MV-4-11 (cell line): ENCODE data around the gene RNF121.
A peak's percentile ranks its signal among the peaks of the same experiment; 100 is the strongest.

Source experiments
- DNase-seq: peaks from one replicate; lab custom pipeline; 2025; lab: John Stamatoyannopoulos, UW

Gene RNF121

DNA sequence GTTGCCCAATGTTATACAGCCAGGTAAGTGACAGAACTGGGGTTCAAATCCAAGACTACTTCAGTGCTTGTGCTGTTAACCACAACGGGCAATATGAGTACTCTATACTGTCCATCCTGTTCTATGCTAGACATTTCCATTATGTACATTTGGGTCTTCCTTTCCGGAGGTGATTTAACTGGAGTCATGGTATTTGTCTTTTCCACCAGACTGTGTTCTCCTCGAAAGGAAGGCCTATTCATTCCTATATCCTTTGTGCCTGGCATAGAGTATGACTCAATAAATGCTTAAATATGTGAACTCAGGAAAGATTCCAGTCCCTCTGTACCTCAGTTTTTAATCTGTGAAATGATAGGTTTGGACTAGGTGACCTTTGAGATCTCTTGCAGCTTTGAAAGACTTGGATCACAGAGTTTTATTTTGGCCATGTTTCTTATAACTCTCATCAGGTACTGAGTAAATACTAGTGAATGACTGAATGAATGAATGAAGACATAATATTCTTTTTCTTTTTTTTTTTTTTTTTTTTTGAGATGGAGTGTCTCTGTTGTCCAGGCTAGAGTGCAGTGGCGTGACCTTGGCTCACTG, 6.6 kb downstream of the RNF121 start:
- no peak for DNase-seq

GRCh38 chr11:71936825-71937224, 8.0 kb downstream of the RNF121 start:
- DNase-seq = no peak

GRCh38 chr11:71937826-71938225, 9.0 kb downstream of the RNF121 start:
- no peak for DNase-seq

DNA sequence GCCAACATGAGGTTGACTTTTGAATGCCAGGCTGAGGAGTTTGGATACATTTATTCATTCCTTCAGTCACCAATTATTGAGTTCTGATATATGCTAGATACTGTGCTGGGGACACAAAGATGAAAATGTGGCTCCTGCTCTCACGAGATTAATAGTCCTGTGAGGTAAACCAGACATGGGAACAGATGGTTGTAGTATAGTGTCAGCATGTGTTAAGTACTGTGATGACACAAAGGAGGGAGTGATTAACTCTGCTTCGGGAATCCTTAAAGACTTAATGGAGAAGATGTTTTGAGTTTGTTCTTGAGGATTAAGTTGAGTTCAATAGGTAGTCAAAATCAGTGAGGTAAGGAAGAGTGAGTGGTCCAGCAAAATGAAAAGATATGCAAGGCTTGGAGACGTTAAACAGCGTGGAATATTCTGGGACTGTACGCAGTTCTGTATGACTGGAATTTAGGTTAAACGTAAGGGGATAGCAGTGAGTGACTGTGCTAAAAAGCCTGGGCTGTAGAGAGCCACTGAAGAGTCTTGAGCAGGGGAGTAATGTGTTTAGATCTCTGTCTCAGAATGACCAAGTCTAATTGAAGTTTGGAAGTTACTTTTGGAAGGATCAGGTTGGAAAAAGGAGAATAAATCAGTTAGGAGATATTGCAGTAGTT, 11.8 kb downstream of the RNF121 start:
- no peak for DNase-seq

GRCh38 chr11:71946144-71946571, 17.3 kb downstream of the RNF121 start:
- DNase-seq = no peak

- DNase-seq = no peak
Measured at GRCh38 chr11:71947498-71947897, 18.7 kb downstream of the RNF121 start.

DNA sequence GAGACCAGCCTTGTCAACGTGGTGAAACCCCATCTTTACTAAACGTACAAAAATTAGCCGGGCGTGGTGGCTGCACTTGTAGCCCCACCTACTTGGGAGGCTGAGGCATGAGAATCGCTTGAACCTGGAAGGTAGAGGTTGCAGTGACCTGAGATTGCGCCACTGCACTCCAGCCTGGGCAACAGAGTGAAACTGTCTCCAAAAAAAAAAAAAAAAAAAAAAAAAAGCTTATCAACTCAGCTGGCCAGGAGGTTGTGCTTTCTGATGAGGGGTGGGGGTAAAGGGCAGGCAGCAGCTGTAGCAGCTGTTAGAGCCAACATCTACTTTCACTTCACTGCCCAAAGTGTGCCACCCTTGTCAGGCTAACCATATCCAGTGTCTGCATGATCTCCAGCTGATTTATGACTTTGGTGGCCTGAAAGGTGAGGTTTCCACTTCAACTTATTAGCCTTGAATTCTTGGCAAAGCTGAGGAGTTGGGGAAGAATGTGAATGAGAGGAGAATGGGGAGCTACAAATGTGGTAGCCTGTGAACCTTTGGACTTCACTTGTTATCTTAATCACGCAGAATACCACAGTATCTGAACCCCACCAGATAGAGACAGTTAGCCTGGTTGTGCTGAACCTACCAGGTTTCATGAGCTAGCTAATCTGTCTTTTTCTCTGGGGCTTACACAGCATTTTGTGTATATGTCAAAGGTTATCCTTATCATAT, 19.6 kb downstream of the RNF121 start:
- peak; percentile 29 for DNase-seq

- DNase-seq = no peak
Measured at GRCh38 chr11:71949034-71949433, 20.2 kb downstream of the RNF121 start.

- no peak for DNase-seq
Measured at GRCh38 chr11:71951741-71952310, 23.0 kb downstream of the RNF121 start.

DNA sequence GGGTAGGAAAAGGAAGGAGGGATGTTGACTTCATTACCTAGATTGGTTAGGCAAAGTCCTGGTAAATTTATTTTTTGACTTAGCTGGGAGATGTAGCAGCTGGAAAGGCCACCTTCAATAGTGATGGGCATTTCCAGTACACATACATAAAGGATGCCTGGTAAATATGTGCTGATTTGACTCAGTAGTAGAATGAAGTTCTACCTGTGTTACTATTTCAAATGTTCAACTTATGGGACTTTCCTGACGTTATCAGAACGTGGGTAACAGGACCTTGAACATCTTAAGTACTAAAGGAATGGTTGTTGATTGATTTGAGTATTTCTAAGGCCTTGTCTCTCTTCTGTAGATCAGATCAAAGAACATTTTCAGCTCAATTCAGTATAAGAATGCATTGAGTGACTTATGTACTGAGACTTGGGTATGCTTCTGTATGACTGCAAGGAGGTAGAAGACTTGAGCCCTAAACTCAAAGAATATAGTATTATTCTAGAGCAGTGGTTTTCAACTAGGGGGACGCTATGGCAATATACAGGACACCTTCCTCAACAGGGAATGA, 27.1 kb downstream of the RNF121 start:
- DNase-seq = no peak

DNA sequence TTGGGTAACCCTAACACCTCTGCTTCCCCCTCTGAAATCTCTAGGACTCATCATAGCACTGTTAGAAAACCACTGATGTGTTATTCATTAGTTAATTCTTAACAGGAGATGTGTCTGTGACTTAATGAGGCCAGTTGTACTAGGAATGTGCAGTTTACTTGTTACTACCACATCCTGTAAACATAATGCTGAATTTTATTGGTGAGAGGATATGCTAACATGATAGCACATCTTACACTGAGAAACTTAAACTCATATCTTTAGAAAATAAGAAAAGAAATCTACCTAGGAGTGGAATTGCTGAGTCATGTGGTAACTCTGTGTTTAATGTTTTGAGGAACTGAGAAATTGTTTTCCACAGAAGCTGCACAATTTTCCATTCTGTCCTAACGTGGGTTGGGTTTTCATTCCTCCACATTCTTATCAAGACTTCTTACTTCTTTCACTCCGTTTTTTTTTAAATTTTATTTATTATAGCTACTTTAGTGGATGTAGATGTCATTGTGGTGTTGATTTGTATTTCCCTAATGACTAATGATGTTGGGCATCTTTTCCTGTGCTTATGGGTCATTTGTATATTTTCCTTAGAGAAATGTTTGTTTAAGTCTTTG, 33.7 kb downstream of the RNF121 start:
- peak; percentile 87 for DNase-seq

DNA sequence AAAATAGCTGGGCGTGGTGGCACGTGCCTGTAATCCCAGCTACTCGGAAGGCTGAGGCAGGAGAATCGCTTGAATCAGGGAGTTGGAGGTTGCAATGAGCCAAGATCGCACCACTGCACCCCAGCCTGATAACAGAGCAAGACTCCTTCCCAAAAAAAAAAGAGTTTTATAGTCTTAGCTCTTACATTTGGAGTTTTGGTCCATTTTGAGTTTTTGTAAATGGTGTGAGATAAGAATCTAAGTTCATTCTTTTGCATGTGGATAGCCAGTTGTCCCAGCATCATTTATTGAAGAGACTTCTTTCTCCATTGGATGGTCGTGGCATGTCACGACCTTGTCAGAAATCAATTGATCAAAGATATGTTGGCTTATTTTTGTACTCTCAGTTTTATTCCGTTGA, 34.6 kb downstream of the RNF121 start:
- no peak for DNase-seq

DNA sequence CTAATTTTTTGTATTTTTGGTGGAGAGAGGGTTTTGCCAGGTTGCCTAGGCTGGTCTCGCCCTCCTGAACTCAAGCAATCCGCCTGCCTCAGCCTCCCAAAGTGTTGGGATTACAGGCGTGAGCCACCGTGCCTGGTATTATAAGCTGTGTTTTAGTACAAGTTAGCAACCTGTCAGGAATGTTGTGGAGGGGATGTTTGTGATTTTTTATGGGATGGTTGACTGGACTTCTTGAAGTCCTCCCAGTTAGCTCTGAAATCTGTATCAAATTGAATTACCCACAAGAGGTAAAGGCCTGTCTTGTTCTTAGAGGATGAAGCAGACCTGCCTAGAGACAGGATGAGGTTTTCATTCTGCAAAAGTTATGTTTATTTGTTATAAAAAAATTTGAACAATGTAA, 35.8 kb downstream of the RNF121 start:
- DNase-seq = no peak

DNA sequence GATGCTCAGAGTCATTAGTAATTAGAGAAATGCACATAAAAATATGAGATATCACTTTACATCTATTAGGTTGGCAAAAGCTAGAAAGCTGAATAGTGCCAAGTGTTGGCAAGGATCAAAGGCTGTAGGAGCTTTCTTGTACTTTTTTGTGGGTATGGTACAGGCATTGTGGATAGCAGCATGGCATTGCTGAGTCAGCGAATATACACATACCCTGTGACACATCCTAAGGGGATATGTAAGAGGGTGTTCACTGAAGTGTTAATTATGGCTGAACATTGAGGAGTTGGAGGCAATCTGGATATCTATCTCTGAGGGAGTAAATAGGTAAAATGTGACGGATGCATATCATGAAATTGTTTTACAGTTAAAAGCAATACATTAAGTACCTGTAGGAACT, 42.8 kb downstream of the RNF121 start:
- DNase-seq = no peak

DNA sequence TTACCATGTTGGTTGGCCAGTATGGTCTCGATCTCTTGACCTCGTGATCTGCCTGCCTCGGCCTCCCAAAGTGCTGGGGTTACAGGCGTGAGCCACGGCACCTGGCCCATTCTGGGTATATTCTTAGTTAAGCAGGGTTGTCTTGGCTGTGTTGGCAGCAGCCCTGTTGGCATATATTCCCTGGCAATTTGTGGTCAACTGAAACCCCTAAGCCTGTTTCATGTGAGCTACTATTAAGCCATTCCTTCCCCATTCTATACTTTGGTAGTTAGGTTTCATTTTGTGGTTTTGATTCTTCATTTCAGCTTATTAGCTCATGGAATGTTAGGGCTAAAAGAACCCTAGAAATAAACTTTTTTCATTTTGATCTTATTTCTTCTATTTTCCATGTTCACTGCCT, 47.7 kb downstream of the RNF121 start:
- DNase-seq = peak; percentile 33

DNA sequence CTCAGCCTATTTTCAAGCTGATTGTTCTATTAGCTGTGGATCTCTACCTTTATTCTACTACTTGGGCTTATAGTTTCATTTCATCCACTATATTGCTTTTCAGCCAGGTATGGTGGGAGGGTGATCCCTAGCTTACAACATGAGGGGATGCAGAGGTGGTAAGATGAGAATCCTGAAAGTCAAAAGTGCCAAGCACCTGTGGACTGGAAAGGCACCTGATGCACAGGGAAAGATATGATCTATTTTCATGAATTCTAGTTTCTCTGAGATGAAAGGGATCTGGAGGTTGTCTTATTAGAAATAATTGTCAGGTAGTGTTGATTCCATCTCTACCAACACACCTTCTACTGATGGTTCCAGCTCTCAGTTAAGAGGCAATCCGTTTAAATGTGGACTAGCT, 48.2 kb downstream of the RNF121 start:
- DNase-seq = no peak

- DNase-seq = peak; percentile 69
Measured at GRCh38 chr11:71977743-71978418, 49.0 kb downstream of the RNF121 start.

DNA sequence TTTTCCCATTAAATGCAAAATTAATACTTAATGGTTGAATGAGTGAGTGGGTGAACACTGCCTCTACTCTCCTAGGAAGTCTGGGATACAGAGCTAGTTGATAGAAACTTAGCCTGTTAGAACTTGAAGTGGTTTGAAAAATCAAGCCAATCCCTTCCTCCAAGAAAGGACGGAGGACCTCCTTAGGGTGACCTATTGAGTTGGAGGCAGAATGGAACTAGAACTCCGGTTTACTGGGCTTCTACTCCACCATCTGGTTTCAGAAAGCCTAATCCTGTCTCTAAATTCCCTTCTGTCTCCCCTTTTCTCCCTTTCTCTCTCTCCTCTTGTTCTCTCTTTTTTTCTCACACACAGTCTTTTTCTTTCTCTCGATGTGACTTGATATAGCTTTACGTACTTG, 50.2 kb downstream of the RNF121 start:
- no peak for DNase-seq

DNA sequence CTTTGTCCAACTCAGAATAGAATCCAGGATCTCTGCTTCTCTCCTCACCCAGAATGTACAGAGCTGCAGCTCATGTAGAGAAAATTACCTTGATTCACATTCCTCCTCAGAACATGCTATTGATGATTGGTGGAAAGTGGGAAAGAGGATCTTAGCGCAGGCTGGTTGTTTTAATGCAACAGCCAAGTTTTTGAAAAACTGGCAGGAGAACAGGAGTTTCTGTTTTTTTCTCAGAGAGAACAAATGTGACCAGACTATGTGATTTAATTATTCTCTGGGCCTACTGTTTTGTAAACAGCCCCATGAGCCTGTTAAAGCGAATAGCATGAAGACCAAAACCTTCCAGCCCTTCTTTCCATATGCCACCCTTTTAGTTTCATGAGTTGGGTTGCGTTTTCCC, 50.8 kb downstream of the RNF121 start:
- DNase-seq = no peak

DNA sequence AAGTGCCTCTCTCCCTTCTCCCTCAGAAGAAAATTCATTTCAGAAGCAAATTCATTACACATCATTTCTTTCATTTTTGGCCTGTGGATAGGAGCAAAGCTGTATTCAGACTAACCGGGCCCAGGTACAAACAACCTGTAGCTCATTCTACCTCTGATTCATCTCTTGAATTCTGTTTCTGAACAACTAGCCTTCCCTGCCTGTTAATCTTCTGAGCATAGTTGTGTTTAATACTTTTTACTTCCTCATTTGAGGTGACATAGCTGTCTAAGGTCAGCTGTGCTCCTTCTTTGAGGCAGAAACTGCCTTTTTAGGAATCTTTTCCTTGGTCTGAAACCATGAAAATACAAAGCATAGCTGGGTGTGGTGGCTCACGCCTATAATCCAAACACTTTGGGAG, 57.3 kb downstream of the RNF121 start:
- DNase-seq = peak; percentile 58

DNA sequence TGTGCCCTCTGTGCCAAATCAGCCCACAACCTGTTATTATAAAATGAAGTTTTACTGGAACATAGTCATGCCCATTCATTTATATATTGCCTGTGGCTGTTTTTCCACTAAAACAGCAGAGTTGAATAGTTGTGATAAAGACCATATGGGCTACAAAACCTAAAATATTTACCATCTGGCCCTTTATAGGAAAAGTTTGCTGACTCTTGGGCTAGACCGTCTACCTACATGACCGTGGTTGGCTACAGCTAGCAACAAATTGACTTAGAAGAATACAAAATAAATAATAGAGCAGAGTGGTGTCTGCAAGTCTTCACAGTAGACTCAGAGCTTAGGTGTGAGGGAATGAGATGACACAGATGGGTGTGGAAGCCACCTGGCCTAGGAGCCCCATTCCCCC, 58.7 kb downstream of the RNF121 start:
- DNase-seq = no peak

- DNase-seq = no peak
Measured at GRCh38 chr11:71988050-71988449, 59.2 kb downstream of the RNF121 start.
